Measurements from ENCODE around the gene EPN3. TPM values are rescaled to one million over a fixed set of nuclear protein-coding genes. Genes with fewer than 3 reads are reported as not detected.

Gene EPN3
- total RNA-seq = 5.0 TPM
- polyA plus RNA-seq (ENCODE audit: insufficient read depth, low read depth, low replicate concordance) = 28.7 TPM
- long read RNA-seq, donor 1, full-length matches to known transcripts = 1 of 1 reads
- long read RNA-seq, donor 1, partial matches to known transcripts = 0 of 1 reads
- long read RNA-seq, donor 1, other reads (novel, unspliced or antisense) = 0 of 1 reads
- long read RNA-seq, donor 2, full-length matches to known transcripts = 1 of 1 reads
- long read RNA-seq, donor 2, partial matches to known transcripts = 0 of 1 reads
- long read RNA-seq, donor 2, other reads (novel, unspliced or antisense) = 0 of 1 reads
- long read RNA-seq, donor 3 = 0 reads
- long read RNA-seq, donor 4, full-length matches to known transcripts = 1 of 1 reads
- long read RNA-seq, donor 4, partial matches to known transcripts = 0 of 1 reads
- long read RNA-seq, donor 4, other reads (novel, unspliced or antisense) = 0 of 1 reads
- long read RNA-seq, donor 5 = 0 reads
- long read RNA-seq, donor 6, full-length matches to known transcripts = 2 of 2 reads
- long read RNA-seq, donor 6, partial matches to known transcripts = 0 of 2 reads
- long read RNA-seq, donor 6, other reads (novel, unspliced or antisense) = 0 of 2 reads
- long read RNA-seq, donor 7, partial matches to known transcripts = 1 of 5 reads
- long read RNA-seq, donor 7, other reads (novel, unspliced or antisense) = 4 of 5 reads
- long read RNA-seq, donor 8 = 0 reads
- long read RNA-seq, donor 9 = 0 reads
- long read RNA-seq, donor 10 = 0 reads

GRCh38 chr17:50532452-50533024 lies at the start of gene EPN3:
Gene EPN3, plus strand, starts transcription at chr17:50532735. Its CDS starts 3,822 bp downstream, at chr17:50536557.
- TF ChIP-seq CTCF (IDR thresholded peaks at IDR 0.05; ENCODE audit: borderline replicate concordance, extremely low read depth, insufficient read depth) = no peak
- Histone ChIP-seq H3K36me3 (ENCODE audit: control insufficient read depth in 2 of 3, insufficient read depth in 3 of 3, low read length in 3 of 3) (no peaks in the 10 kb centered on the region), H3K4me1 (ENCODE audit: control insufficient read depth in 2 of 3, insufficient read depth in 2 of 3, low read depth in 1 of 3, low read length in 3 of 3) (peaks cover 0 to 28% (median 9%) of the 10 kb centered on the region in 3 donors), H3K9me3 (ENCODE audit: control insufficient read depth in 2 of 3, insufficient read depth in 1 of 3, low read length in 3 of 3) (no peaks in the 10 kb centered on the region), H3K27ac (ENCODE audit: low read depth in 2 of 2, low read length in 2 of 2) (peak within 1 kb of the TSS; percentile 89 to 91), H3K4me3 (ENCODE audit: low read length in 3 of 3) (peak within 1 kb of the TSS; percentile 56 to 69 (median 65)), H3K9ac (ENCODE audit: low read length in 3 of 3) (peak within 1 kb of the TSS; percentile 15 to 91 (median 65)), H3K27me3 (ENCODE audit: control insufficient read depth, insufficient read depth, low read length) (no peaks in the 10 kb centered on the region)
- intact Hi-C loops (cut with DNase I) = no loop called here
- FAIRE-seq (no peak), DNase-seq (peak; percentile 74 to 82 (median 80))

GRCh38 chr17:50483266-50483665 lies 49.3 kb upstream of the EPN3 start:
- peak overlapping the region; percentile 13 to 33 for H3K27ac ChIP-seq (ENCODE audit: low read depth in 2 of 2, low read length in 2 of 2)
- H3K36me3 ChIP-seq (ENCODE audit: control insufficient read depth in 2 of 3, insufficient read depth in 3 of 3, low read length in 3 of 3) = peaks cover 0 to 31% (median 21%) of the 10 kb centered on the region in 3 donors
- no peak for TF ChIP-seq CTCF (IDR thresholded peaks at IDR 0.05; ENCODE audit: borderline replicate concordance, extremely low read depth, insufficient read depth)
- DNase-seq = peak in 1 of 5 donors; percentile 41
- H3K9ac ChIP-seq (ENCODE audit: low read length in 3 of 3) = no peak overlapping the region
- FAIRE-seq = no peak
- H3K9me3 ChIP-seq (ENCODE audit: control insufficient read depth in 2 of 3, insufficient read depth in 1 of 3, low read length in 3 of 3) = no peaks in the 10 kb centered on the region
- intact Hi-C loops (cut with DNase I) = no loop called here
- no peak overlapping the region for H3K4me3 ChIP-seq (ENCODE audit: low read length in 3 of 3)
- H3K27me3 ChIP-seq (ENCODE audit: control insufficient read depth, insufficient read depth, low read length) = no peaks in the 10 kb centered on the region
- peaks cover 0 to 9% (median 6%) of the 10 kb centered on the region in 3 donors for H3K4me1 ChIP-seq (ENCODE audit: control insufficient read depth in 2 of 3, insufficient read depth in 2 of 3, low read depth in 1 of 3, low read length in 3 of 3)

GRCh38 chr17:50484386-50485155 lies 48.0 kb upstream of the EPN3 start:
- H3K27me3 ChIP-seq (ENCODE audit: control insufficient read depth, insufficient read depth, low read length) = no peaks in the 10 kb centered on the region
- no peak for TF ChIP-seq CTCF (IDR thresholded peaks at IDR 0.05; ENCODE audit: borderline replicate concordance, extremely low read depth, insufficient read depth)
- H3K27ac ChIP-seq (ENCODE audit: low read depth in 2 of 2, low read length in 2 of 2) = no peak overlapping the region
- peak in 2 of 5 donors; percentile 33 to 58 for DNase-seq
- peaks cover 0 to 31% (median 21%) of the 10 kb centered on the region in 3 donors for H3K36me3 ChIP-seq (ENCODE audit: control insufficient read depth in 2 of 3, insufficient read depth in 3 of 3, low read length in 3 of 3)
- no peaks in the 10 kb centered on the region for H3K9me3 ChIP-seq (ENCODE audit: control insufficient read depth in 2 of 3, insufficient read depth in 1 of 3, low read length in 3 of 3)
- H3K9ac ChIP-seq (ENCODE audit: low read length in 3 of 3) = no peak overlapping the region
- intact Hi-C loops (cut with DNase I) = no loop called here
- no peak overlapping the region for H3K4me3 ChIP-seq (ENCODE audit: low read length in 3 of 3)
- FAIRE-seq = no peak
- H3K4me1 ChIP-seq (ENCODE audit: control insufficient read depth in 2 of 3, insufficient read depth in 2 of 3, low read depth in 1 of 3, low read length in 3 of 3) = peaks cover 0 to 6% (median 6%) of the 10 kb centered on the region in 3 donors
